Osteocyte (in vitro differentiated cells): ENCODE data around the gene TUNAR. TPM values are rescaled to one million over a fixed set of nuclear protein-coding genes. Genes with fewer than 3 reads are reported as not detected.

ENCODE experiments used
- DNase-seq: peaks from one replicate; pipeline ENCODE4 v3.0.0; 2021; ENCODE audit warnings: mixed read lengths; ENCODE audit not compliant: unreplicated experiment; ENCODE audit errors: extremely low spot score
- H3K27ac Mint-ChIP-seq: one replicate; pipeline ENCODE4 v1.8.0; 2021; ENCODE audit warnings: mild to moderate bottlenecking, mixed read lengths; ENCODE audit not compliant: unreplicated experiment
- H3K27me3 Mint-ChIP-seq: one replicate; pipeline ENCODE4 v1.8.0; 2021; ENCODE audit warnings: mixed read lengths; ENCODE audit not compliant: unreplicated experiment
- H3K36me3 Mint-ChIP-seq: one replicate; pipeline ENCODE4 v1.8.0; 2021; ENCODE audit warnings: mixed read lengths; ENCODE audit not compliant: unreplicated experiment
- H3K4me1 Mint-ChIP-seq: one replicate; pipeline ENCODE4 v1.8.0; 2021; ENCODE audit warnings: mixed read lengths; ENCODE audit not compliant: unreplicated experiment
- H3K4me3 Mint-ChIP-seq: one replicate; pipeline ENCODE4 v1.8.0; 2021; ENCODE audit warnings: mild to moderate bottlenecking, moderate library complexity, mixed read lengths; ENCODE audit not compliant: unreplicated experiment
- H3K9me3 Mint-ChIP-seq: one replicate; pipeline ENCODE4 v1.8.0; 2021; ENCODE audit warnings: mixed read lengths; ENCODE audit not compliant: unreplicated experiment
- CTCF ChIP-seq: fragments of 200-600 bp; sonication (generic); IDR thresholded peaks from 2 replicates; pipeline ENCODE4 v1.5.0; 2021; ENCODE audit warnings: antibody characterized with exemption, mild to moderate bottlenecking, moderate library complexity
- total RNA-seq: library from RNA; stranded (reverse); gene quantifications from 2 replicates; pipeline ENCODE4 v1.2.1, GENCODE V29; 2021

The TUNAR gene
- total RNA-seq, 1 donor from 2014 or later, result 0.27 TPM

GRCh38 chr14:95918466-95918865, 41.8 kb downstream of the TUNAR start:
- DNase-seq, result no peak
- peaks cover 22% of the 10 kb centered on the region for H3K27me3 Mint-ChIP-seq
- no peak overlapping the region for H3K27ac Mint-ChIP-seq
- no peak overlapping the region for H3K4me3 Mint-ChIP-seq
- H3K36me3 Mint-ChIP-seq, result no peaks in the 10 kb centered on the region
- H3K9me3 Mint-ChIP-seq, result no peaks in the 10 kb centered on the region
- no peak for TF ChIP-seq CTCF
- H3K4me1 Mint-ChIP-seq, result no peaks in the 10 kb centered on the region

GRCh38 chr14:95920769-95921438, 44.3 kb downstream of the TUNAR start:
- no peak for DNase-seq
- no peaks in the 10 kb centered on the region for H3K9me3 Mint-ChIP-seq
- no peaks in the 10 kb centered on the region for H3K4me1 Mint-ChIP-seq
- peaks cover 19% of the 10 kb centered on the region for H3K27me3 Mint-ChIP-seq
- TF ChIP-seq CTCF, result no peak
- H3K36me3 Mint-ChIP-seq, result no peaks in the 10 kb centered on the region
- H3K4me3 Mint-ChIP-seq, result no peak overlapping the region
- H3K27ac Mint-ChIP-seq, result no peak overlapping the region

- H3K27me3 Mint-ChIP-seq, result peaks cover 13% of the 10 kb centered on the region
- no peaks in the 10 kb centered on the region for H3K9me3 Mint-ChIP-seq
- no peaks in the 10 kb centered on the region for H3K36me3 Mint-ChIP-seq
- DNase-seq, result no peak
- H3K4me3 Mint-ChIP-seq, result no peak overlapping the region
- no peak for TF ChIP-seq CTCF
- no peaks in the 10 kb centered on the region for H3K4me1 Mint-ChIP-seq
- no peak overlapping the region for H3K27ac Mint-ChIP-seq
Measured at GRCh38 chr14:95922080-95922479, 45.4 kb downstream of the TUNAR start.

- Mint-ChIP-seq H3K9me3 (no peaks in the 10 kb centered on the region), H3K4me1 (no peaks in the 10 kb centered on the region), H3K27me3 (no peaks in the 10 kb centered on the region), H3K4me3 (no peak overlapping the region), H3K36me3 (no peaks in the 10 kb centered on the region), H3K27ac (no peak overlapping the region)
- DNase-seq, result no peak
- TF ChIP-seq CTCF, result no peak
Measured at GRCh38 chr14:95928751-95929150, 52.1 kb downstream of the TUNAR start.

GRCh38 chr14:95931384-95931783, 54.8 kb downstream of the TUNAR start:
- no peak for TF ChIP-seq CTCF
- no peaks in the 10 kb centered on the region for H3K27me3 Mint-ChIP-seq
- no peak for DNase-seq
- no peaks in the 10 kb centered on the region for H3K9me3 Mint-ChIP-seq
- H3K27ac Mint-ChIP-seq, result no peak overlapping the region
- no peaks in the 10 kb centered on the region for H3K36me3 Mint-ChIP-seq
- H3K4me1 Mint-ChIP-seq, result no peaks in the 10 kb centered on the region
- H3K4me3 Mint-ChIP-seq, result no peak overlapping the region
